Naive thymus-derived CD8-positive, alpha-beta T cell (primary cell): ENCODE results near the gene OR52W1. TPM values are rescaled to one million over a fixed set of nuclear protein-coding genes. Genes with fewer than 3 reads are reported as not detected.
A peak's percentile ranks its signal among the peaks of the same experiment; 100 is the strongest.

Experiments used
- ATAC-seq, 2 donors: fragments of 150-1000 bp; cut with Tn5 transposase in 1 of 2; sonication (Bioruptor Pico), chemical (Tn5 transposase) in 1 of 2; 1 replicate in 1 of 2; 2 replicates in 1 of 2; pipeline ENCODE4 v1.10.0; 2021; ENCODE audit warnings: mild to moderate bottlenecking in 2 of 2, moderate library complexity in 2 of 2
- POLR2A ChIA-PET: fragments of 350-600 bp; sonication (Branson Sonifier 250); formaldehyde crosslinking; loops from one replicate; lab custom pipeline; 2021; ENCODE audit warnings: antibody characterized with exemption; lab: Charles Lee
- DNase-seq, 10 donors: peaks; one replicate each; pipeline versions ENCODE4 v3.0.0 to v3.0.0-alpha.2; 2020 to 2022
- H3K27ac Mint-ChIP-seq, 10 donors: one replicate each; pipeline ENCODE4 v1.8.0; 2020 to 2022; ENCODE audit warnings: mild to moderate bottlenecking in 10 of 10, mixed read lengths in 10 of 10, moderate library complexity in 4 of 10, inconsistent platforms in 1 of 10
- H3K27me3 Mint-ChIP-seq, 5 donors: one replicate each; pipeline ENCODE4 v1.8.0; 2021 to 2022; ENCODE audit warnings: mixed read lengths in 5 of 5
- H3K36me3 Mint-ChIP-seq, 3 donors: one replicate each; pipeline ENCODE4 v1.8.0; 2020 to 2022; ENCODE audit warnings: mixed read lengths in 3 of 3, mild to moderate bottlenecking in 2 of 3, inconsistent platforms in 1 of 3
- H3K4me1 Mint-ChIP-seq, 4 donors: one replicate each; pipeline ENCODE4 v1.8.0; 2021 to 2022; ENCODE audit warnings: mixed read lengths in 4 of 4
- H3K4me3 Mint-ChIP-seq, 10 donors: one replicate each; pipeline ENCODE4 v1.8.0; 2020 to 2022; ENCODE audit warnings: mild to moderate bottlenecking in 10 of 10, mixed read lengths in 10 of 10, moderate library complexity in 6 of 10, inconsistent platforms in 1 of 10
- H3K9me3 Mint-ChIP-seq, 9 donors: one replicate each; pipeline ENCODE4 v1.8.0; 2020 to 2022; ENCODE audit warnings: mixed read lengths in 9 of 9, mild to moderate bottlenecking in 3 of 9, inconsistent platforms in 1 of 9, moderate library complexity in 1 of 9
- polyA plus RNA-seq, 3 donors: library from polyadenylated mRNA; unstranded; fragments of 300-500 nt; fragmentation: Illumina TruSeq; gene quantifications; one replicate each; pipeline ENCODE4 v1.2.3, GENCODE V29; 2021
- total RNA-seq, 8 experiments: library from RNA in 2 of 8; stranded (reverse) in 2 of 8; gene quantifications; one replicate each; pipeline ENCODE4 v1.2.3 and lab custom pipeline; 2021 to 2026

The OR52W1 gene, protein sequence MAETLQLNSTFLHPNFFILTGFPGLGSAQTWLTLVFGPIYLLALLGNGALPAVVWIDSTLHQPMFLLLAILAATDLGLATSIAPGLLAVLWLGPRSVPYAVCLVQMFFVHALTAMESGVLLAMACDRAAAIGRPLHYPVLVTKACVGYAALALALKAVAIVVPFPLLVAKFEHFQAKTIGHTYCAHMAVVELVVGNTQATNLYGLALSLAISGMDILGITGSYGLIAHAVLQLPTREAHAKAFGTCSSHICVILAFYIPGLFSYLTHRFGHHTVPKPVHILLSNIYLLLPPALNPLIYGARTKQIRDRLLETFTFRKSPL
- total RNA-seq (not detected), polyA plus RNA-seq (not detected), total RNA-seq (lab: John Stamatoyannopoulos, UW) (0 reads per million in 6 experiments)

DNA sequence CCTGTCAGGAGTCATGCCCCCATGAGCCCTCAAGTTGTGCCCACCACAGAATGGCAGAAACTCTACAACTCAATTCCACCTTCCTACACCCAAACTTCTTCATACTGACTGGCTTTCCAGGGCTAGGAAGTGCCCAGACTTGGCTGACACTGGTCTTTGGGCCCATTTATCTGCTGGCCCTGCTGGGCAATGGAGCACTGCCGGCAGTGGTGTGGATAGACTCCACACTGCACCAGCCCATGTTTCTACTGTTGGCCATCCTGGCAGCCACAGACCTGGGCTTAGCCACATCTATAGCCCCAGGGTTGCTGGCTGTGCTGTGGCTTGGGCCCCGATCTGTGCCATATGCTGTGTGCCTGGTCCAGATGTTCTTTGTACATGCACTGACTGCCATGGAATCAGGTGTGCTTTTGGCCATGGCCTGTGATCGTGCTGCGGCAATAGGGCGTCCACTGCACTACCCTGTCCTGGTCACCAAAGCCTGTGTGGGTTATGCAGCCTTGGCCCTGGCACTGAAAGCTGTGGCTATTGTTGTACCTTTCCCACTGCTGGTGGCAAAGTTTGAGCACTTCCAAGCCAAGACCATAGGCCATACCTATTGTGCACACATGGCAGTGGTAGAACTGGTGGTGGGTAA, at the start of gene OR52W1:
TSS of gene OR52W1 (plus strand) at position 51 of the 637 bp plus-strand sequence. CDS start at position 51, 0 bp downstream.
- Mint-ChIP-seq H3K36me3 (peaks cover 0 to 2% (median 2%) of the 10 kb centered on the region in 3 donors), H3K4me3 (no peak within 1 kb of the TSS), H3K27ac (peak within 1 kb of the TSS in 1 of 10 donors; percentile 6), H3K4me1 (peaks cover 12 to 43% (median 22%) of the 10 kb centered on the region in 4 donors), H3K9me3 (no peaks in the 10 kb centered on the region), H3K27me3 (peaks cover 0 to 3% (median 0%) of the 10 kb centered on the region in 5 donors)
- POLR2A ChIA-PET = no interaction called here
- ATAC-seq (no peak), DNase-seq (no peak)

DNA sequence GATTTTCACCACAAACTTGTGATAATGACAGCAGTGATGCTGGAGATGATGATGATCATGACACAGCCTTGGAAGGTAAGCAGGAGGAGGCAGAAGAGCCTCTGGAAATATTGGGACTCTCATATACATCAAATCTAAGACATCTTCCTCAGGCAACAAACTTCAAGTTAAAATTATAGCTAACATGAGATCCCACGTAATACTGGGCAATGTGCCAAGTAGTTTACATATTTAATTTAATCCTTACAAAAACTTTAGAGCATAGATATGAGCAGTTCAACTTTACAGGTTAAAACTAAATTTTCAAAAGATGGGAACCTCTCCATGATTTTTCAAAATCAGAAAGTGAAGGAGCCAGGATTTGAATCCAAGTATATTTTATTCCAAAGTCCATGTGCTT, 47.9 kb upstream of the OR52W1 start:
- Mint-ChIP-seq H3K9me3 (peaks cover 0 to 13% (median 3%) of the 10 kb centered on the region in 9 donors), H3K36me3 (peaks cover 0 to 4% (median 2%) of the 10 kb centered on the region in 3 donors), H3K27me3 (peaks cover 2 to 13% (median 2%) of the 10 kb centered on the region in 5 donors), H3K27ac (no peak overlapping the region), H3K4me1 (no peaks in the 10 kb centered on the region), H3K4me3 (no peak overlapping the region)
- ATAC-seq (no peak), DNase-seq (no peak)
- POLR2A ChIA-PET = no interaction called here

DNA sequence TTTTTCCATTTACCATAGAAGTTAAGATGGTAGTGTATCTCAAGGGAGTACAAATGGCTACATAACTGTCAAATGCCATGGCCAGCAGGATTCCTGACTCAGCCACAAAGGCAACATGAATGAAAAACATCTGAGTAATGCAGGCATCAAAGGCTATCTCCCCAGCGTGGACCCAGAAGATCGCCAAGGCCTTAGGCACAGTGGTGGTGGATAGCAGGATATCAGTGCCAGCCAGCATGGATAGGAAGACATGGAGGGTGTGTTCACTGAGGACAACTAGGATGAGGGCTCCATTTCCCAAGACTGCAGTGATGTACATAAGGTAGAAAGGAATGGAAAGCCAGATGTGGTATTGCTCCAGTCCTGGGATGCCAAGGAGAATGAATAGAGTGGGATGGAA, 46.9 kb upstream of the OR52W1 start:
- peaks cover 0 to 4% (median 2%) of the 10 kb centered on the region in 3 donors for H3K36me3 Mint-ChIP-seq
- no peak for ATAC-seq

DNA sequence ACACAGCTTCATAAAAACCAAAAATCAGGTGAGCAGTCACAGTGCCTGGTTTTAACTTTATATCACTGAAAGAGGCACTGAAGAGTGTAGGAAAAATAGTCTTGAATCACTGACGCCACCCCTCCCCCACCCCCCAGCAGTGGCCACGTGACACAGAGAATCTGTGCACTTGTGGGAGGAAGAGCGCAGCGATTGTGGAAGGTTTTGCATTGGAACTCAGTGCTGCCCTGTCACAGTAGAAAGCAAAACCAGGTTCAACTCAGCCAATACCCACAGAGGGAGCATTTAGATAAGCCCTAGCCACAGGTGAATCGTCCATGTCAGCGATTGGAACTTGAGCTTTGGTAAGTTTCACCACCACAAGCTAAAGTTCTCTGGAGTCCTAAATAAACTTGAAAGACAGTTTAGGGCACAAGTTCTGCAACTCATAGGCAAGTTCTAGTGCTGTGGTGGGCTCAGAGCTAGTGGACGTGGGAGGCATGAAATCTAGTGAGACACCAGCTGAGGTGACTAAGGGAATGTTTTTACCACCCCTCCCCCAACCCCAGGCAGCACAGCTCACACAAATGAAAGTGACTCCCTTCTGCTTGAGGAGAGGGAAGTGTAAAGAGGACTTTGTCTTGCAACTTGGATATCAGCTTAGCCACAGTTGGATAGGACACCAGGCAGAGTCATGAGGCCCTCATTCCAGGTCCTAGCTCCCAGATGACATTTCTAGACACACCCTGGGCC, 42.2 kb upstream of the OR52W1 start:
- Mint-ChIP-seq H3K9me3 (no peaks in the 10 kb centered on the region), H3K27me3 (peaks cover 0 to 18% (median 7%) of the 10 kb centered on the region in 5 donors), H3K4me1 (no peaks in the 10 kb centered on the region), H3K4me3 (no peak overlapping the region), H3K27ac (no peak overlapping the region), H3K36me3 (peaks cover 0 to 1% (median 0%) of the 10 kb centered on the region in 3 donors)
- no peak for DNase-seq
- ATAC-seq = no peak
- POLR2A ChIA-PET = no interaction called here

More for the DNA sequence above, 46.9 kb upstream of the OR52W1 start:
- POLR2A ChIA-PET = no interaction called here
- no peak for DNase-seq
- Mint-ChIP-seq H3K4me3 (no peak overlapping the region), H3K4me1 (no peaks in the 10 kb centered on the region), H3K27me3 (peaks cover 2 to 17% (median 2%) of the 10 kb centered on the region in 5 donors), H3K27ac (no peak overlapping the region), H3K9me3 (peaks cover 0 to 13% (median 3%) of the 10 kb centered on the region in 9 donors)

DNA sequence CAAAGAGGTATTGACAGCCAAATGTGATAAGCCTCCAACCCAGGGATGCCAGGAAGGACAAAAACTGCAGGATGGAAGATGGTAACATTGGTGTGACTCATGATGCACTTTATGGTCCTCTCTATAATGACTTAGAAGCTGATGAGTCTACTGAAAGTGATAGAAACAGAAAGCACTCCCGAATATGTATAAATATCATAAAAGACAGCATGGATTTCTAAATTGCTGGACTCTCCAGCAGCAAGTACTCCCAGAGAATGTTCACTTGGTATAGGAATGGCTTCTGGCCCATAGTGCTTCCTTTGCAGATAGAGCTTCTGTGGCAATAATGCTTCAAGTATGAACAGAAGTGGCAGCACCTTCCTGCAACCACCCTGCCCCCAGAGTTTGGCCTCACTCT, 28.8 kb upstream of the OR52W1 start, which contains the start of gene OR52B2:
TSS of gene OR52B2 (minus strand) at position 101 of the 400 bp plus-strand sequence. CDS start at position 101, 0 bp downstream.
- no peak within 1 kb of the TSS for H3K4me3 Mint-ChIP-seq
- DNase-seq (no peak), ATAC-seq (no peak)
- POLR2A ChIA-PET = no interaction called here
- peaks cover 0 to 5% (median under 1%) of the 10 kb centered on the region in 9 donors for H3K9me3 Mint-ChIP-seq
- peaks cover 0 to 2% (median 0%) of the 10 kb centered on the region in 4 donors for H3K4me1 Mint-ChIP-seq
- H3K36me3 Mint-ChIP-seq = peaks cover 0 to 12% (median 0%) of the 10 kb centered on the region in 3 donors
- peaks cover 7 to 34% (median 19%) of the 10 kb centered on the region in 5 donors for H3K27me3 Mint-ChIP-seq
- H3K27ac Mint-ChIP-seq = peak within 1 kb of the TSS in 1 of 10 donors; percentile 5

DNA sequence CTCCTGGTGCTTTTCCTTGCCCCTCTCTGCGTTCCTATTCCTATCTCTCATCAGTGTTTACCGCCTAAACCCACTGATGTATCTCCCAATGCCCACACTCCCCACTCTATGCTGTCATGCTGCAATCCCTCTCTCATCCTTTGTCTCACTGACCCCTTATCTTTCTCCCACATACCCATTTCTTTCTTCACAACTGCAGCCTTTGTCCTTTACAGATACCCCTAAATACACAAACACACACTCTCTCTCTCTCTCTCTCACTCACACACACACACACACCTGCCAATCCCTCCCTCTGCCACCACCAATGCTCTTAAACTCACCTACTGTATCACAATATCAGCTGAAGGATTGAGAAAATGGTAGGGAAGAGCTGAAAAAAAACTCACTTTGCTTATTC, 23.6 kb upstream of the OR52W1 start:
- Mint-ChIP-seq H3K4me3 (no peak overlapping the region), H3K27ac (no peak overlapping the region), H3K36me3 (peaks cover 0 to 10% (median 7%) of the 10 kb centered on the region in 3 donors), H3K9me3 (peaks cover 0 to 11% (median 2%) of the 10 kb centered on the region in 9 donors), H3K27me3 (peaks cover 4 to 19% (median 10%) of the 10 kb centered on the region in 5 donors), H3K4me1 (peaks cover 0 to 6% (median 3%) of the 10 kb centered on the region in 4 donors)
- ATAC-seq (no peak), DNase-seq (no peak)
- POLR2A ChIA-PET = no interaction called here

DNA sequence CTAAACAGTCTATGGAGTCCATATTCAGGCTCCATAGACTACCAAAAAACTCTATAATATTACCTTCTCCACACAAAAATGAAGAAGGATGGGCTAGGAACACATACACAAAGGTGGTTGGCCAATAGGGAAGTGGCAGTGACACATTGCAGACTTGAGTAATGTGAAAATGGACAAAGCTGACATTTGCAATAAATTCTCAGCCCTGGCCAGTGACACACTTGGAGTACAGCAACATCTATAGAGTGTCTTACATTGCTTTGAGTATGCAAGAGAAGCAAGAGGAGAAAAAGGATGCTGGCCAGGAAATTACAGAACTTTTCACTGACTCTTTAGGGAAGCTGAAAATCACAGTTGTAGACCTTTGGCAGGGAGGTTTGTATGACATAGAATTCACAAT, 7.3 kb upstream of the OR52W1 start:
- Mint-ChIP-seq H3K4me3 (no peak overlapping the region), H3K36me3 (no peaks in the 10 kb centered on the region), H3K27ac (no peak overlapping the region), H3K9me3 (peaks cover 0 to 3% (median 0%) of the 10 kb centered on the region in 9 donors), H3K27me3 (no peaks in the 10 kb centered on the region), H3K4me1 (peaks cover 0 to 8% (median 5%) of the 10 kb centered on the region in 4 donors)
- DNase-seq (no peak), ATAC-seq (no peak)
- POLR2A ChIA-PET = no interaction called here

DNA sequence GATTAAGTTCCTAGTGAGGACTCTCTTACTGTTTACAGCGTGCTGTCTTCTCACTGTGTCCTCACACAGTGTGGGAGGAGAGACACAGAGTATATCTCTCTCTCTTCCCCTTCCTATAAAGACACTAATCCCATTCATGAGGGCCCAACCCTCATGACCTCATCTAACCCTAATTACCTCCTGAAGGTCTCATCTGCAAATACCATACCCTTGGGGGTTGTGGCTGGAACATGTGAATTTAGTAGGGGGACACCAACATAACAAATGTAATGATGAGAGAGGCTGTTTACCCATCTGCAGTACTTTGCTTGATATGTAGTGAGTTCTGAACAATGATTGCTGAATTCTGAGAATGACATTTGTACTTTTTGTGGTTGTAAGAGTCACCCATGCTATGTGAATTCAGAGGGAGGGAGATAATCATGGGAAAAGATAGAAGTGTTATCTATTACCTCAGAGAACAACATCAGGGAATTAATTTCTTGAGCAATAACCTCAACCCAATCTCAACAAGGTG, 4.9 kb upstream of the OR52W1 start:
- ATAC-seq (no peak), DNase-seq (no peak)
- Mint-ChIP-seq H3K4me3 (no peak overlapping the region), H3K9me3 (peaks cover 0 to 3% (median 0%) of the 10 kb centered on the region in 9 donors), H3K27me3 (peaks cover 0 to 1% (median 0%) of the 10 kb centered on the region in 5 donors), H3K36me3 (no peaks in the 10 kb centered on the region), H3K4me1 (peaks cover 0 to 8% (median 5%) of the 10 kb centered on the region in 4 donors), H3K27ac (no peak overlapping the region)
- POLR2A ChIA-PET = no interaction called here

DNA sequence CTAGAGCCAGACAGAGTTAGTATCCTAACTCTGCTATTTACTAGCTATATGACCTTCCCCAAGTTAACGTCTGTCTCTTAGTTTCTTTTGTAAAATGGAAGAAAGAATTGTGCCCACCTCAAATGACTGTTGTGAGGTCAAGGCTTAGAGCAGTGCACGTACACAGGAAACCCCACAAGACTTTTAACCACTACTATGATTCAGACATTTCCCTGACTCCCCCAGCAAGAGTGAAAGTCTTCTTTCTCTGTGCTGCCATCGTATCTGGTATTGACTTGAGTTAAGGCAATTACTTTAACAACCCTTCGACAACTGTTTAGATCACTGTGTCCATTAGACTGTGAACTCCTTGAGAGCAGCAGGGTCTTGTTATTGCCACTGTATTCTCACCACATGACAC, 2.6 kb upstream of the OR52W1 start:
- DNase-seq = no peak
- Mint-ChIP-seq H3K4me3 (peak overlapping the region in 1 of 10 donors; percentile 9), H3K4me1 (peaks cover 0 to 20% (median 8%) of the 10 kb centered on the region in 4 donors), H3K27me3 (peaks cover 0 to 3% (median 0%) of the 10 kb centered on the region in 5 donors), H3K36me3 (no peaks in the 10 kb centered on the region), H3K27ac (peak overlapping the region in 3 of 10 donors; percentile 17 to 63 (median 23)), H3K9me3 (peaks cover 0 to 2% (median 0%) of the 10 kb centered on the region in 9 donors)
- POLR2A ChIA-PET = no interaction called here
- ATAC-seq = no peak

DNA sequence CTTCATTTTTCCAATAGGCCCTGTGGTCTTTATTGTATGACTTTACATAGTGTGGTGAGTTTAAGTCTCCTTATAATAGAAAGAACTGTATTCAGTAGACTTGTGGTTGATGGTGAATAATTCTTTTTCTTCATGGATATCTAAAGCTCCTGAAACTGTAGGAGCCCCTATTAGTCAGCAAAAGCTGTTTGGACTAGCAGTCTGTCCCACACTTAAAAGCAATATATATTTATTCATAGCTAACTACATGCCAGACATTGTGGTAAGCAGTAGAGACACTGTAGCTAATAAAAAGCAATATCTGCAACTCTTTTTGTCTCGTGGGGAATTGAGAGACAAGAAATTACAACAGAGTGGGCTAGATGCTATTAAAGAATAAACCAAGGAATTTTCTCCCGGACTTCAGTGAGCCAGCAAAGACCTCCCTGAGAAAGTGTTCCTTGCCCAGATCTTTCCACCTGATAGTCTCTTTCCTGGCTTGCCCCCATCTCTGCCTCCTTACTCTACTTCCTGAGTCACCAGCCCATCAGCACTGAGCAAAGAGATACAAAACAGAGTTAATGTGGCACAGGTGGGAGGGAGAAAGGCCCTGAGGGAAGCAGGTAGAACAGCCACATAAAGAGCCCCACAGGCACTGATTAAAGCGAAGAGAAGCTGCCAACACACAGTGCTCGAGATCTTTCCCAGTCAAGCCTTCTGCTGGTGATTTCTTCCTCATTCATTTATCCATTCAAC, 1.4 kb upstream of the OR52W1 start:
- POLR2A ChIA-PET = no interaction called here
- H3K36me3 Mint-ChIP-seq = peaks cover 0 to 2% (median 0%) of the 10 kb centered on the region in 3 donors
- DNase-seq (no peak), ATAC-seq (no peak)
- no peak overlapping the region for H3K4me3 Mint-ChIP-seq
- peaks cover 0 to 3% (median 0%) of the 10 kb centered on the region in 5 donors for H3K27me3 Mint-ChIP-seq
- H3K9me3 Mint-ChIP-seq = no peaks in the 10 kb centered on the region
- H3K4me1 Mint-ChIP-seq = peaks cover 0 to 27% (median 11%) of the 10 kb centered on the region in 4 donors
- H3K27ac Mint-ChIP-seq = peak overlapping the region in 1 of 10 donors; percentile 6

DNA sequence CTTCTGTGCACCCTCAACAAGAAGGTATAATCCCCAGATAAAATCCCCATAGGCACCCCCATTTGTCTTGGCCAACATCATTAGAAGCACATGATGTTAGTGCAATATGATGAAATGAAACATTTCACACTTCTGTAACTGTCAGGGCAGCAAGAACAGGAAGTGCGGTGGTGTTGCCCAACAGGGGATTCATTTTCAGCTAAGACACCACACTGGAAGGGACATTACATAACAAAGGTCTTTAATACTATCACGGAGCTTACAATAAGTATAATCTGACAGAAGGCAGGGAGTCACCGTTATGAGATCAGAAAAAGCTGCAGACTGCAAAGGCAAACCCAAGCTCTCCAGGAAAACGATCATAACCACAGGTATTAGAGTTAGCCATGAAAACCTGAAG, 2.0 kb downstream of the OR52W1 start:
- Mint-ChIP-seq H3K27me3 (peaks cover 0 to 3% (median 0%) of the 10 kb centered on the region in 5 donors), H3K27ac (peak overlapping the region in 3 of 10 donors; percentile 30 to 78 (median 67)), H3K36me3 (peaks cover 0 to 10% (median 8%) of the 10 kb centered on the region in 3 donors), H3K4me3 (peak overlapping the region in 3 of 10 donors; percentile 4 to 67 (median 52)), H3K9me3 (no peaks in the 10 kb centered on the region), H3K4me1 (peaks cover 15 to 53% (median 33%) of the 10 kb centered on the region in 4 donors)
- POLR2A ChIA-PET = no interaction called here
- DNase-seq (no peak), ATAC-seq (no peak)
